RWPE2 (cell line): Measurements from ENCODE around the gene GABARAPL1.
A peak's percentile ranks its signal among the peaks of the same experiment; 100 is the strongest.

Experiments used
- ATAC-seq: fragments of 200-7000 bp; cut with Tn5 transposase; 3 replicates; pipeline ENCODE4 v1.9.1; 2021; ENCODE audit warnings: low read depth
- DNase-seq: peaks from one replicate; pipeline ENCODE4 v3.0.0-alpha.2; 2020; ENCODE audit warnings: low spot score
- H3K27ac ChIP-seq: fragments of 450-650 bp; 2 replicates; pipeline ENCODE4 v1.5.1; 2017; ENCODE audit warnings: mild to moderate bottlenecking; ENCODE audit not compliant: poor library complexity, severe bottlenecking
- H3K27me3 ChIP-seq: fragments of 250-450 bp; sonication (Bioruptor Pico); 2 replicates; pipeline ENCODE4 v1.5.1; 2021; ENCODE audit warnings: mild to moderate bottlenecking, moderate library complexity; ENCODE audit not compliant: insufficient read depth, poor library complexity, severe bottlenecking
- H3K36me3 ChIP-seq: fragments of 250-450 bp; sonication (Bioruptor Pico); 2 replicates; pipeline ENCODE4 v1.5.1; 2020; ENCODE audit warnings: low read depth, mild to moderate bottlenecking, moderate library complexity
- H3K4me1 ChIP-seq: fragments of 250-450 bp; sonication (Bioruptor Pico); 2 replicates; pipeline ENCODE4 v1.5.1; 2021; ENCODE audit warnings: mild to moderate bottlenecking, moderate library complexity; ENCODE audit not compliant: insufficient read depth, poor library complexity, severe bottlenecking
- H3K4me3 ChIP-seq: fragments of 250-450 bp; sonication (Bioruptor Pico); 2 replicates; pipeline ENCODE4 v1.5.1; 2021; ENCODE audit warnings: mild to moderate bottlenecking, moderate library complexity; ENCODE audit not compliant: severe bottlenecking
- H3K9me3 ChIP-seq: fragments of 250-450 bp; sonication (Bioruptor Pico); 2 replicates; pipeline ENCODE4 v1.5.1; 2021; ENCODE audit warnings: mild to moderate bottlenecking, moderate library complexity; ENCODE audit not compliant: severe bottlenecking
- TF ChIP-seq, protein P1 (sequence below): fragments of 450-650 bp; IDR thresholded peaks from one replicate; pipeline ENCODE4 v1.5.1; 2017; ENCODE audit warnings: mild to moderate bottlenecking, moderate library complexity; ENCODE audit not compliant: poor library complexity, severe bottlenecking

GABARAPL1 gene

DNA sequence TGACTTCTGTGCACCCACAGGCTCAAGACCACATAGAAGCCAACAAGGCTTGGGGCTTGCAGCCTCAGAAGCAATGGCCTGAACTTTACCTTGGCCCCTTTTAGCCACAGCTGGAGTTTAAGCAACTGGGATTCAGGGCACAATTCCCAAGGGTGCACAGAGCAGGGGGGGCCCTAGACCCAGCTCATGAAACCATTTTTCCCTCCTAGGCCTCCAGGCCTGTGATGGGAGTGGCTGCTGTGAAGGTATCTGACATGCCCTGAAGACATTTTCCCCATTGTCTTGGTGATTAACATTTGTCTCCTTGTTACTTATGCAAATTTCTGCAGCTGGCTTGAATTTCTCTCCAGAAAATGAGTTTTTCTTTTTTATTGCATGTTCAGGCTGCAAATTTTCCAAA is 21.9 kb downstream of the GABARAPL1 start:
- Histone ChIP-seq H3K36me3 (no peaks in the 10 kb centered on the region), H3K4me1 (no peaks in the 10 kb centered on the region), H3K4me3 (no peak overlapping the region), H3K9me3 (no peaks in the 10 kb centered on the region), H3K27me3 (no peaks in the 10 kb centered on the region), H3K27ac (no peak overlapping the region)
- no peak for DNase-seq
- no peak for ATAC-seq
- TF ChIP-seq, protein P1, sequence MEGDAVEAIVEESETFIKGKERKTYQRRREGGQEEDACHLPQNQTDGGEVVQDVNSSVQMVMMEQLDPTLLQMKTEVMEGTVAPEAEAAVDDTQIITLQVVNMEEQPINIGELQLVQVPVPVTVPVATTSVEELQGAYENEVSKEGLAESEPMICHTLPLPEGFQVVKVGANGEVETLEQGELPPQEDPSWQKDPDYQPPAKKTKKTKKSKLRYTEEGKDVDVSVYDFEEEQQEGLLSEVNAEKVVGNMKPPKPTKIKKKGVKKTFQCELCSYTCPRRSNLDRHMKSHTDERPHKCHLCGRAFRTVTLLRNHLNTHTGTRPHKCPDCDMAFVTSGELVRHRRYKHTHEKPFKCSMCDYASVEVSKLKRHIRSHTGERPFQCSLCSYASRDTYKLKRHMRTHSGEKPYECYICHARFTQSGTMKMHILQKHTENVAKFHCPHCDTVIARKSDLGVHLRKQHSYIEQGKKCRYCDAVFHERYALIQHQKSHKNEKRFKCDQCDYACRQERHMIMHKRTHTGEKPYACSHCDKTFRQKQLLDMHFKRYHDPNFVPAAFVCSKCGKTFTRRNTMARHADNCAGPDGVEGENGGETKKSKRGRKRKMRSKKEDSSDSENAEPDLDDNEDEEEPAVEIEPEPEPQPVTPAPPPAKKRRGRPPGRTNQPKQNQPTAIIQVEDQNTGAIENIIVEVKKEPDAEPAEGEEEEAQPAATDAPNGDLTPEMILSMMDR = no peak

DNA sequence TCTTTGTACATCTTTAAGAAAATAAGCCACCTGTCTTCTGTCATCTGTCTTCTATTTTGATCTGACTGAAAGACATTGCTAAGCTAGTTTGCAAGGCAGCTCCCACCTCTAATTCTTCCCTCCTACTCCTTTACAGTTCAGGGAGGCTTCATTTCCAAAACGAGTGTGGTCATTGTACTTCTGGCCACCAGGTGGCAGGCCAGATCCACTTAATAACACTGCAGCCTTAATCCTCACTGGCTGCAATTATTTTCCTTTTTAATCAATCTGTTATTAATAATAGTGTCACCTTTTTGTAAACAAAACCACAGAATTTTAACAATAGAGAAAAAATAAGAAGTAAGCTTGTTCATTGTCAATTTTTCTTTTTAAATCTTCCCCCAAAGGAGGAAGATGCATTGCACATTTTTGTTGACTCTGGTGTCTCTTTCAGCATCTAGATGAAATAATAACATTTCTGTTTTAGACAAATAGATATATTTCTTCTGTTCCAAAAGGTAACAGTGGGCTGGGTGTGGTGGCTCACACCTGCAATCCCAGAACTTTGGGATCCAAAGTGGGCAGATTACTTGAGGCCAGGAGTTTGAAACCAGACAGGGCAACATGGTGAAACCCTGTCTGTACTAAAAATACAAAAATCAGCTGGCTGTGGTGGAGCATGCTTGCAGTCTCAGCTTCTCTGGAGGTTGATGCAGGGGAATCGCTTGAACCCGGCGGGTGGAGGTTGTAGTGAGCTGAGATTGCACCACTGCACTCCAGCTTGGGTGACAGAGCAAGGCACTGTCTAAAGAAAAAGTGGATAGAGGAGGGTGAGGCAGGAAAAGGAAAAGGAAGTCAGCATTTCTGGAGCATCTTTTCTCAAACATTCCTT is 23.3 kb downstream of the GABARAPL1 start:
- H3K4me3 ChIP-seq = no peak overlapping the region

DNA sequence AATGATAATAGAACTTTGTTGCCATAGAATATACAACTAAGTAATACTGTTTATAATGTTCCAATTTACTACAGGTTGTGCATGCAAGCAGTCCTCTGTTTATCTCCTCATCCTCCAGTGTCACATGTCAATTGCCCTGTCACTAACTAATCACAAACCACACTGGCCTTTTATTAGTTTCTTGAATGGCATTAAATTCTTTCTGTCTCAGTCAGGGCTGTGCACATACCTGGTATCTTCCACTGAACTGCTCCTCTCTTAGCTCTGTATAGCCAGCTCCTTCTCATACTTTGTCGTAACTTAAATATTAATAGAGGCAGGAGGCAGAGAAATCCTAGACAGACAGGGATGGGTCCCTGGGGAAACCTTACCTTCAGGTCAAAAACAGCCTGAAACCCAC is 24.0 kb downstream of the GABARAPL1 start:
- H3K27ac ChIP-seq = no peak overlapping the region
- H3K4me1 ChIP-seq = no peaks in the 10 kb centered on the region
- H3K27me3 ChIP-seq = no peaks in the 10 kb centered on the region
- DNase-seq = no peak
- H3K36me3 ChIP-seq = no peaks in the 10 kb centered on the region
- H3K4me3 ChIP-seq = no peak overlapping the region
- TF ChIP-seq, protein P1 = no peak
- no peak for ATAC-seq
- no peaks in the 10 kb centered on the region for H3K9me3 ChIP-seq

More for the DNA sequence above, 23.3 kb downstream of the GABARAPL1 start:
- no peak for ATAC-seq
- Histone ChIP-seq H3K4me1 (no peaks in the 10 kb centered on the region), H3K36me3 (no peaks in the 10 kb centered on the region), H3K27ac (no peak overlapping the region), H3K27me3 (no peaks in the 10 kb centered on the region), H3K9me3 (no peaks in the 10 kb centered on the region)
- no peak for DNase-seq
- TF ChIP-seq, protein P1 = peak; percentile 68

DNA sequence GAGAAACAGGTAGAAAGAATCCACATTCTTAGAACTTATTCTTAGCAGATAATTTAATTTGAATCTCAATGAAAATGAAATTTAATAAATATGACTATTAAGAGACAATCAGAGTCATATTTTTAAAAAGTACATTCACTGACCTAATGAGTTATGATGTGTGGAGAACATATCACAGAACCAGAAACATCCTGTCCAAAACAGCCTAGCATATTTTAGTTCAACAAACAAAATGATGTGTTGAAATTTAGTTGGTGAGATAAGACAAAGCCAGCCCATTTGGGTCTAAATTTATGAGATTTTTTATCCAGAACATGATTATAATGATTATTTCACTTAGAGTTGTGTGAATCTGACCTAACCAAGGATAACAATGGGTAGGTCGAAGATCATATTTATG is 25.8 kb downstream of the GABARAPL1 start:
- DNase-seq = no peak
- no peaks in the 10 kb centered on the region for H3K9me3 ChIP-seq
- no peak overlapping the region for H3K27ac ChIP-seq
- no peak for ATAC-seq
- no peaks in the 10 kb centered on the region for H3K36me3 ChIP-seq
- H3K4me3 ChIP-seq = no peak overlapping the region
- H3K4me1 ChIP-seq = no peaks in the 10 kb centered on the region
- TF ChIP-seq, protein P1 = no peak
- no peaks in the 10 kb centered on the region for H3K27me3 ChIP-seq

DNA sequence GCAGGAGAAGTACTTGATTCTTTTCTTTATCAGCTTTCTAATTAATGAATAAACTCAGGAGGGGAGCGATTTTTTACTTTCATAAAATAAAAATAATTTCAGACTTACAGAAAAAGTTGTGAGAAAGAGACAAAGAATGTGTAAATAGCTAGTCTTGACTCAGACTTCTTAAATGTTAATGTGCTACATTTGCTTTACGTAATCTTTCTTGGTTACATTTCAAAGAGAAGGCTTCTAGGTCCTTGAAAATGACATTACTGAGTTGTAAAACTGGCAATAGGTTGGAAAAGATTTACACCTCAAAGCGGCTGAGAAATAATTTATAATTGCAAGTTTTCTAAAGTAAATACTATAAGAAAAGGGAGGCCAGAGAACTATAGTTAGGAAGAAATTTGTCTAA is 28.6 kb downstream of the GABARAPL1 start:
- DNase-seq = no peak
- Histone ChIP-seq H3K4me1 (no peaks in the 10 kb centered on the region), H3K27ac (no peak overlapping the region), H3K36me3 (no peaks in the 10 kb centered on the region), H3K4me3 (no peak overlapping the region), H3K27me3 (no peaks in the 10 kb centered on the region), H3K9me3 (no peaks in the 10 kb centered on the region)
- TF ChIP-seq, protein P1 = no peak
- no peak for ATAC-seq
